C4-2B (cell line): ENCODE results near the gene TBCEL.
A peak's percentile ranks its signal among the peaks of the same experiment; 100 is the strongest.
"Not testable (repeated sequence)": the region's sequence is repeated elsewhere in the genome, so short reads cannot be mapped to it uniquely, and the experiment has no call there.

Source experiments
- H3K27ac ChIP-seq: fragments of 450-650 bp; 2 replicates; pipeline ENCODE4 v1.5.1; 2017
- CTCF ChIP-seq: fragments of 450-650 bp; conservative IDR thresholded peaks from 2 replicates; pipeline ENCODE4 v1.5.1; 2017; ENCODE audit warnings: mild to moderate bottlenecking
- ZFX ChIP-seq: fragments of 450-650 bp; IDR thresholded peaks from 2 replicates; pipeline ENCODE4 v1.6.1; 2017

TBCEL gene

GRCh38 chr11:121031167-121031566 lies 7.3 kb downstream of the TBCEL start:
- no peak for TF ChIP-seq CTCF
- TF ChIP-seq ZFX, result no peak
- H3K27ac ChIP-seq, result no peak overlapping the region

- H3K27ac ChIP-seq, result not testable (repeated sequence)
These were observed 7.7 kb downstream of the TBCEL start for GRCh38 chr11:121031648-121032047.

- no peak overlapping the region for H3K27ac ChIP-seq
- TF ChIP-seq CTCF (peak; percentile 17), ZFX (no peak)
These were observed 8.6 kb downstream of the TBCEL start for GRCh38 chr11:121032546-121032945.

- TF ChIP-seq ZFX, result no peak
- no peak for TF ChIP-seq CTCF
- no peak overlapping the region for H3K27ac ChIP-seq
These were observed 9.7 kb downstream of the TBCEL start for GRCh38 chr11:121033635-121034034.

GRCh38 chr11:121035169-121035755 lies 11.4 kb downstream of the TBCEL start:
- no peak overlapping the region for H3K27ac ChIP-seq
- TF ChIP-seq ZFX, result no peak

- TF ChIP-seq CTCF (no peak), ZFX (no peak)
- no peak overlapping the region for H3K27ac ChIP-seq
These were observed 11.9 kb downstream of the TBCEL start for GRCh38 chr11:121035780-121036179.

- H3K27ac ChIP-seq, result no peak overlapping the region
- TF ChIP-seq ZFX (no peak), CTCF (no peak)
These were observed 13.1 kb downstream of the TBCEL start for GRCh38 chr11:121037016-121037415.

GRCh38 chr11:121038648-121039409 lies 14.9 kb downstream of the TBCEL start:
- no peak overlapping the region; the same call in 1 of the 2 replicates for H3K27ac ChIP-seq
- TF ChIP-seq ZFX, result no peak
- no peak for TF ChIP-seq CTCF
